HG03378 (cell line): ENCODE measurements around the gene PTPRT.

Experiments
- ATAC-seq: cut with Tn5 transposase; IDR thresholded peaks from one replicate; pipeline ENCODE4 v1.9.1; 2021; ENCODE audit warnings: mild to moderate bottlenecking, moderate library complexity; ENCODE audit not compliant: unreplicated experiment

PTPRT gene

GRCh38 chr20:43123180-43123579 is 66.5 kb downstream of the PTPRT start:
- ATAC-seq: no peak

- ATAC-seq: no peak
These were observed 70.0 kb downstream of the PTPRT start for GRCh38 chr20:43119720-43120119.

GRCh38 chr20:43102394-43102793 is 87.3 kb downstream of the PTPRT start:
- ATAC-seq: no peak

DNA sequence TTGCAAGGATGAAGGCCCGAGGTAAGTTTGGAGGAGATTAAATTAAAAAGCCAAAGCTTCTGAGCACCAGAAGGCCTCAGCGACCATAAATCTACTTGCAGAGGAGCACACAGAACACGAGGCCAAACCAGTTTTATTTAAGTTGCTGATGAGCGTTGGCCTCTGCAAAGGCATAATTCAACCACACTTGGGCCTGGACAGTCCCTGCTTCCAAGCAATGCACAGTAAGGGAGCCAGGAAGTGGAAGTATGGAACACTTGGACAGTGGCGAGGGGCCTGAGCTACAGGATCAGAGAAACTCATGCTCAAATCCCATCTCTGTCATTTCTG is 92.8 kb downstream of the PTPRT start:
- no peak for ATAC-seq

GRCh38 chr20:43096126-43096930 is 93.4 kb downstream of the PTPRT start:
- ATAC-seq: no peak

DNA sequence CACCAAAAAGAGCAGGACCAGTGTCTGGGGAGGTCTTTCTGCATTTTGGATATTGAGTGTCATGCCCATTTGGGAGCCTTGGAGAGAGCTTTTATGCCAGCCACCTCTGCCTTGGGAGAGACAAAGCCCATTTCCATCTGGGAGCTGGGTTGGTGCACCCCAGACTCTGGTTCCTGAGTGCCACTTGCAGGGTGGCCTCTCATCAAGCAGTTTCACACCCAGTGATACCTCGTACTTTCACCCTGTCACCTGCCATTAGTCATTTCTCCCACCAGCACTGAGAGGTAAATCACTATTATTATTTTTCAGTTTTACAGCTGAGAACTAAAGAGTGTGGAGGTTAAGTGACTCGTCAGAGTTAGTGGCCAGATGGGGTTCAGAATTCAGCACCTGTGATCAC is 94.7 kb downstream of the PTPRT start:
- ATAC-seq: no peak

DNA sequence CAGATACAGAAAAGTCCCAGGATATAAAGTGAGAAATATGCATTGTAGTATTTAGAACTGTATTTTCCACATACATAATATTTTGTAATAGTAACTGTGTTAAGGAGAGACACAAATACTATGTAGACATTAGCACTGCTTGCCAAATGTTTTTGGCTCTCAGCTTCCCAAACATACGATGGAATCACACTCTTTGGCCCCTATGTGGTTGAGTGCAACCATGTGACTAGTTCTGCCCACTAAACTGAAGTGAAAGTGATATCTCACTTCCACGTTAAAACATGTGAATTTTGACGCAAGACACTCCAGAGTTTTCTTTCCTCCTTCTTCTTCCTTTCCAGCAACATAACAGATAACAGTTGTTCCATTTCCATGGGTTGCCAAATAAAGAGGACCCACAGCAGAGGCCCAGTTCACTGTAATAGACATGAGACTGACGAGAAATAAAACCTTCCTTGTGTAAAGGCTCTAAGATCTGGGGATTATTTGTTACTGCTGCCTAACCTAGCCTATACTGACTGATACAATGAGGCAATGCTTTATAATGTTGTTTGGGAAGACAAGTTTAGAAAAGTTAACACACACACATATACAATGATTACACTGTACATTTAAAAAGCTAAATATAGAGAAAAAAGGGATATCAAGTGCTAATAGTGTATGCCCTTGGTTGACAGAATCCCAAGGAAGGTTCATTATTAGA is 97.2 kb downstream of the PTPRT start:
- ATAC-seq: no peak

GRCh38 chr20:43068482-43068881 is 121.2 kb downstream of the PTPRT start:
- ATAC-seq: no peak

- ATAC-seq: no peak
These were observed 123.6 kb downstream of the PTPRT start for GRCh38 chr20:43066125-43066524.

GRCh38 chr20:43065299-43065698 is 124.4 kb downstream of the PTPRT start:
- ATAC-seq: no peak

GRCh38 chr20:43058077-43058476 is 131.6 kb downstream of the PTPRT start:
- ATAC-seq: no peak

GRCh38 chr20:43057317-43057716 is 132.4 kb downstream of the PTPRT start:
- no peak for ATAC-seq

- ATAC-seq: no peak
These were observed 134.4 kb downstream of the PTPRT start for GRCh38 chr20:43055181-43055884.

DNA sequence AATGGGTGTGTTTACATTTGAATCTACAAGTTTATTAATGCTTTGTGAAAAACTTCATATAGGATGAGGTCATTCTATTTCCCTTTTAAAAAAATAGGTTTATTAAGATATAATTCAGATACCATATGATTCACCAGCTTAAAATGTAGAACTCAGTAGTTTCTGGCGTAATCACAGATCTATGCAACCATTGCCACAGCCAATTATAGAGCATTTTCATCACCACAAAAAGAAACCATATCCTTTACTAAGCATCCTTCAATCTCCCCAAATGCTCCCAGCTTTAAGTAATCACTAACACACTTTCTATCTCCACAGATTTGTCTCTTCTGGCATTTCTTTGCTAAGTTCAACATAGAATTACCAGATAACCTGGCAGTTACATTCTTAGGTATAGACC is 137.2 kb downstream of the PTPRT start:
- ATAC-seq: no peak

DNA sequence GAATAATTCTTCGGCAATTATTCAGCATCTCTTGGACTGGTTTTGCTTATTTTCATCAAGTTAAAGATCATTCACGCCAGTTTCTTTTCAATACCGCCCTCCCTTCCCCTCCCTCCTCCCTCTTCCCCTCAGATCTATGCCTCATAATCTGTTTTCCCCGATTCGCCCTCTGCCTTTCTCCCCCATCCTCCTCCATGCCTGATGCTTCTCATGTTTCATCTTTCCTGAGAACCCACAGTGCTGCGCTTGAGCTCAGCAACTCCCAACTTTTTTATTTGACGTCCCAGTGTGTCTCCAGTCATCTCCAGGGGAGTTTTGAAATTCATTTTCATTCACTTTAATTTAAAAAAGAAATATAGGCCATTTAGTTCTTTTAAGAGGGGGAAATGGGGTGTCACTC is 142.7 kb downstream of the PTPRT start:
- ATAC-seq: no peak

GRCh38 chr20:43043887-43044286 is 145.8 kb downstream of the PTPRT start:
- ATAC-seq: no peak

DNA sequence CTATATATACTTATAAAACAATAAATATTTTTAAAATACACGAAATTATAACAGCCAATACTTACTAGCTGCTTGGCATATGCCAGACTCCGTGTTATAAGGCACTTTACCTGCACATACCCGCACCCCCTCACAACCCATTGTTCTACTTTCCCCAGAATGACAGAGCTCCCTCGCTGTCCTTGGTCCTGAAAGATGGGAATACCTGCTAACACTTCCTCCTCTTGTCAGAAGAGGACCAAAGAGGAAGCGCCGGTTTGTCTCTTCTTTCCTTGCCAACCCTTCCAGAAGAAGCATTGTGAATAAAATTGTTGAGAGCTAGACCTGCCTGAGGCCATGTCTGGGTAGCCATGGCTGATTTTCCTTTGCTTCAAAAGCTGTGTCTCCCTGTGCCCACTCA is 149.3 kb downstream of the PTPRT start:
- ATAC-seq: no peak

GRCh38 chr20:43037605-43038309 is 151.9 kb downstream of the PTPRT start:
- no peak for ATAC-seq

- ATAC-seq: no peak
These were observed 154.6 kb downstream of the PTPRT start for GRCh38 chr20:43034981-43035724.

- no peak for ATAC-seq
These were observed 157.2 kb downstream of the PTPRT start for GRCh38 chr20:43032459-43032858.

DNA sequence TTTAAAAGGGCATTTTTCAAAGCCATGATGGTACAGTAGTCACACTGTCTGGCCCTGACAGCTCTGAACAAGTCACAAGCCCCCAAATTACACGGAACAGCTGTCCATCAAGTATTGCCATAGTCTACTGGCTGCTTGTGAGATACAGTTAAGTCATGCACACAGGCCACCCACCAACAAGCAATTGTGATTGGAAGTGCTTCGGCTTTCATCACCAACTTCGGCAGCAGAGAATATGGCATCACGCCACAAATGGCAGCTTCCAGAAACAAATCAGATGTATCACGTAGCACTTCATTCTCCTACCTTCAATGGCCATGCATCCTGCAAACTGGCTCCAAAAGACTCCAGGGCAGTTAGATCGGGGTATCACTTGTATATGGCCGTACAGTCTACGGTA is 160.5 kb downstream of the PTPRT start:
- ATAC-seq: no peak
